HepG2 (cell line): ENCODE measurements around the gene HSD3B7. TPM values are rescaled to one million over a fixed set of nuclear protein-coding genes. Genes with fewer than 3 reads are reported as not detected.
A peak's percentile ranks its signal among the peaks of the same experiment; 100 is the strongest.

Experiments
- ADNP ChIP-seq: sonication (generic); formaldehyde crosslinking; IDR thresholded peaks from 2 replicates; pipeline ENCODE4 v1.4.0; 2020; ENCODE audit warnings: missing genetic modification reagents
- CENPT ChIP-seq: sonication (generic); formaldehyde crosslinking; IDR thresholded peaks from 2 replicates; pipeline ENCODE4 v1.8.0; 2022; ENCODE audit warnings: low read depth, mild to moderate bottlenecking, moderate library complexity, missing genetic modification reagents
- FOXK1 ChIP-seq: sonication (generic); formaldehyde crosslinking; IDR thresholded peaks from 2 replicates; pipeline ENCODE4 v1.4.0; 2020; ENCODE audit warnings: low read depth, missing genetic modification reagents, borderline replicate concordance
- FOXP1 ChIP-seq, 2 experiments: fragments of 450-650 bp in 1 of 2; IDR thresholded peaks; 2 replicates each; pipeline ENCODE4 v1.6.1; 2017 to 2018; ENCODE audit warnings: antibody characterized with exemption in 1 of 2
- KLF16 ChIP-seq, 2 experiments: sonication (generic) in 1 of 2; formaldehyde crosslinking in 1 of 2; IDR thresholded peaks; 2 replicates each; pipeline versions ENCODE4 v1.6.1 to v1.8.0; 2016 to 2023; ENCODE audit warnings: missing genetic modification reagents in 2 of 2, missing compliant biosample characterization in 1 of 2
- KMT2A ChIP-seq: sonication (generic); formaldehyde crosslinking; IDR thresholded peaks from 2 replicates; pipeline ENCODE4 v1.4.0; 2020; ENCODE audit warnings: missing genetic modification reagents
- KMT2B ChIP-seq: IDR thresholded peaks from 2 replicates; pipeline ENCODE4 v1.6.1; 2016; ENCODE audit warnings: missing genetic modification reagents, missing compliant biosample characterization
- MBD4 ChIP-seq: IDR thresholded peaks from 2 replicates; pipeline ENCODE4 v1.6.1; 2012; ENCODE audit warnings: low read length, inconsistent platforms, borderline replicate concordance
- MTF1 ChIP-seq: sonication (generic); formaldehyde crosslinking; IDR thresholded peaks from 2 replicates; pipeline ENCODE4 v1.5.0; 2020; ENCODE audit warnings: missing genetic modification reagents
- RBM39 ChIP-seq: fragments of 200-400 bp; formaldehyde crosslinking; IDR thresholded peaks from one replicate; pipeline ENCODE4 v1.6.1; 2018; ENCODE audit warnings: antibody characterized with exemption, mild to moderate bottlenecking, low read depth, low read length; ENCODE audit not compliant: poor library complexity, severe bottlenecking
- RCOR2 ChIP-seq: IDR thresholded peaks from 2 replicates; pipeline ENCODE4 v1.6.1; 2016; ENCODE audit warnings: missing biosample characterization, missing genetic modification reagents
- TAF15 ChIP-seq: fragments of 200-400 bp; formaldehyde crosslinking; IDR thresholded peaks from one replicate; pipeline ENCODE4 v1.6.1; 2018; ENCODE audit warnings: mild to moderate bottlenecking, low read depth, low read length; ENCODE audit not compliant: poor library complexity, severe bottlenecking
- TEAD3 ChIP-seq: optimal IDR thresholded peaks from 2 replicates; pipeline ENCODE3; 2016; ENCODE audit warnings: borderline replicate concordance
- THAP11 ChIP-seq: IDR thresholded peaks from 2 replicates; pipeline ENCODE4 v1.6.1; 2016; ENCODE audit warnings: missing biosample characterization, missing genetic modification reagents
- TMF1 ChIP-seq: sonication (generic); formaldehyde crosslinking; IDR thresholded peaks from 2 replicates; pipeline ENCODE4 v1.8.1; 2022; ENCODE audit warnings: low read depth, missing genetic modification reagents
- ZNF232 ChIP-seq: sonication (generic); formaldehyde crosslinking; IDR thresholded peaks from 2 replicates; pipeline ENCODE4 v1.4.0; 2020; ENCODE audit warnings: missing genetic modification reagents, borderline replicate concordance
- polyA plus RNA-seq, 8 experiments: library from polyadenylated mRNA; depleted of rRNA in 3 of 8; stranded (reverse) in 7 of 8; unstranded in 1 of 8; fragments of >200 nt; fragmentation: Illumina TruSeq in 4 of 8; extraction: Trizol in 4 of 8; gene quantifications; 2 replicates each; pipeline versions ENCODE4 v1.2.1 to v1.2.3, GENCODE V29; 2011 to 2016; ENCODE audit warnings: low read depth in 4 of 8, missing spikeins in 1 of 8, mixed read lengths in 1 of 8; ENCODE audit not compliant: insufficient read depth in 1 of 8
- total RNA-seq, 5 experiments: library from RNA; depleted of rRNA; stranded (reverse); fragments of >200 nt; fragmentation: Illumina TruSeq; extraction: Trizol; gene quantifications; 2 replicates each; pipeline ENCODE4 v1.2.3, GENCODE V29; 2016; ENCODE audit warnings: low read depth in 1 of 5
- TF ChIP-seq, protein P1 (sequence below): IDR thresholded peaks from 2 replicates; pipeline ENCODE4 v1.6.1; 2016; ENCODE audit warnings: low read depth
- TF ChIP-seq, protein P2 (sequence below): sonication (generic); formaldehyde crosslinking; IDR thresholded peaks from 2 replicates; pipeline ENCODE4 v1.4.0; 2020; ENCODE audit warnings: low read depth, mild to moderate bottlenecking, missing genetic modification reagents
- TF ChIP-seq, protein P3 (sequence below): sonication (generic); formaldehyde crosslinking; IDR thresholded peaks from 2 replicates; pipeline ENCODE4 v1.4.0; 2020; ENCODE audit warnings: missing genetic modification reagents
- TF ChIP-seq, protein P4 (sequence below): sonication (generic); formaldehyde crosslinking; IDR thresholded peaks from 2 replicates; pipeline ENCODE4 v1.8.0; 2022; ENCODE audit warnings: low read depth, missing genetic modification reagents
- TF ChIP-seq, protein P5 (sequence below): sonication (generic); formaldehyde crosslinking; IDR thresholded peaks from 2 replicates; pipeline ENCODE4 v1.5.1; 2020; ENCODE audit warnings: missing genetic modification reagents, mild to moderate bottlenecking, borderline replicate concordance

HSD3B7 gene
- total and polyA plus RNA-seq, 2 of the 13 experiments (the other 11 are each of a cell fraction or from before 2014, with no cell fraction given): 32.9 to 69.7 TPM

DNA sequence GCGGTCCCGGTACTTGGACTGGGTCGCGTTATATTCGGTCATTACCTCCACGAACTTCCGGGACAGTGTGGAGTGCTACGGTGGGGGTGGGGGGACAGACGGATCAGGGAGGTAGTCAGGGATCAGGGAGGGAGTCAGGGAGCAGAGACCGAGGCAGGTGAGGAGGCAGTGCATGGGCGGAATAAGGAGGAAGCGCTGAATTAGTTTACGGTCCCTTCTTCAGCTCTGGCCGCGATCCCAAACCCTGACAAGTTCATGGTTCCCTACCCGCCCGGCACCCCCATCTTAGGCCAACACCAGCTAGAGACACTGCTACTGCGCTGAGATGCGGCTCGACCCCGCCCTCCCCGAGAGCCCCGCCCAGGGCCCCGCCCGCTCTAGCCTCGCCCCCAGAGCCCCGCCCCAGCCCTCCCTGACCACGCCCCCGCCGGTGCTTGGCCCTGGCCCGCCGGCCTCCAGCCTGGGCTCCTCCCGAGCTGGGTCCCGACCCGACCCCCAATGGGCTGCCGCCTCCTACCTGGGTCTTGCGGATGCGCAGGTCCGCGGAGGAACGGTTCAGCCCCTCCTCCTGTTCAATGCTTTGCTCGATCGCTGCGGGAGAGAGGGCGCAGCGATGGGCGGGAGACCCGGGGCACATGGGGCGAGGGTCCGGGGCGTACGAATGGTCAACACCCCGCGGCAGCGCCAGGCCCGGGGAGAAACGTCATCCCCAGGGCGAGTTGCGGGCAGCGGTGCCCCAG lies 12.1 kb downstream of the HSD3B7 start (continued):
- TF ChIP-seq KMT2A (CRISPR knock-in tag) (no peak), TMF1 (CRISPR knock-in tag) (peak; percentile 60; the same call in 1 of the 2 replicates), MTF1 (CRISPR knock-in tag) (no peak), THAP11 (CRISPR knock-in tag) (peak; percentile 30), KLF16 (CRISPR knock-in tag; IDR thresholded peaks at IDR 0.05) (no peak), FOXK1 (no peak), RCOR2 (CRISPR knock-in tag) (peak; percentile 33; the same call in 1 of the 2 replicates), FOXP1 (IDR thresholded peaks at IDR 0.05) (no peak), FOXP1 (CRISPR knock-in tag; IDR thresholded peaks at IDR 0.05) (no peak), TEAD3 (CRISPR knock-in tag) (peak; percentile 19), ADNP (CRISPR knock-in tag) (no peak), MBD4 (no peak), TAF15 (peak; percentile 63), ZNF232 (CRISPR knock-in tag) (no peak), RBM39 (no peak), CENPT (CRISPR knock-in tag) (0 out of 2 replicates have a peak, but pooled peaks have one; percentile 69), KMT2B (CRISPR knock-in tag) (no peak)
- TF ChIP-seq, protein P1, sequence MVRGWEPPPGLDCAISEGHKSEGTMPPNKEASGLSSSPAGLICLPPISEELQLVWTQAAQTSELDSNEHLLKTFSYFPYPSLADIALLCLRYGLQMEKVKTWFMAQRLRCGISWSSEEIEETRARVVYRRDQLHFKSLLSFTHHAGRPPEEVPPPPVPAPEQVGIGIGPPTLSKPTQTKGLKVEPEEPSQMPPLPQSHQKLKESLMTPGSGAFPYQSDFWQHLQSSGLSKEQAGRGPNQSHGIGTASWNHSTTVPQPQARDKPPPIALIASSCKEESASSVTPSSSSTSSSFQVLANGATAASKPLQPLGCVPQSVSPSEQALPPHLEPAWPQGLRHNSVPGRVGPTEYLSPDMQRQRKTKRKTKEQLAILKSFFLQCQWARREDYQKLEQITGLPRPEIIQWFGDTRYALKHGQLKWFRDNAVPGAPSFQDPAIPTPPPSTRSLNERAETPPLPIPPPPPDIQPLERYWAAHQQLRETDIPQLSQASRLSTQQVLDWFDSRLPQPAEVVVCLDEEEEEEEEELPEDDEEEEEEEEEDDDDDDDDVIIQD: no peak
- TF ChIP-seq, protein P2, sequence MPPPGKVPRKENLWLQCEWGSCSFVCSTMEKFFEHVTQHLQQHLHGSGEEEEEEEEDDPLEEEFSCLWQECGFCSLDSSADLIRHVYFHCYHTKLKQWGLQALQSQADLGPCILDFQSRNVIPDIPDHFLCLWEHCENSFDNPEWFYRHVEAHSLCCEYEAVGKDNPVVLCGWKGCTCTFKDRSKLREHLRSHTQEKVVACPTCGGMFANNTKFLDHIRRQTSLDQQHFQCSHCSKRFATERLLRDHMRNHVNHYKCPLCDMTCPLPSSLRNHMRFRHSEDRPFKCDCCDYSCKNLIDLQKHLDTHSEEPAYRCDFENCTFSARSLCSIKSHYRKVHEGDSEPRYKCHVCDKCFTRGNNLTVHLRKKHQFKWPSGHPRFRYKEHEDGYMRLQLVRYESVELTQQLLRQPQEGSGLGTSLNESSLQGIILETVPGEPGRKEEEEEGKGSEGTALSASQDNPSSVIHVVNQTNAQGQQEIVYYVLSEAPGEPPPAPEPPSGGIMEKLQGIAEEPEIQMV (CRISPR knock-in tag): peak; percentile 91
- TF ChIP-seq, protein P3, sequence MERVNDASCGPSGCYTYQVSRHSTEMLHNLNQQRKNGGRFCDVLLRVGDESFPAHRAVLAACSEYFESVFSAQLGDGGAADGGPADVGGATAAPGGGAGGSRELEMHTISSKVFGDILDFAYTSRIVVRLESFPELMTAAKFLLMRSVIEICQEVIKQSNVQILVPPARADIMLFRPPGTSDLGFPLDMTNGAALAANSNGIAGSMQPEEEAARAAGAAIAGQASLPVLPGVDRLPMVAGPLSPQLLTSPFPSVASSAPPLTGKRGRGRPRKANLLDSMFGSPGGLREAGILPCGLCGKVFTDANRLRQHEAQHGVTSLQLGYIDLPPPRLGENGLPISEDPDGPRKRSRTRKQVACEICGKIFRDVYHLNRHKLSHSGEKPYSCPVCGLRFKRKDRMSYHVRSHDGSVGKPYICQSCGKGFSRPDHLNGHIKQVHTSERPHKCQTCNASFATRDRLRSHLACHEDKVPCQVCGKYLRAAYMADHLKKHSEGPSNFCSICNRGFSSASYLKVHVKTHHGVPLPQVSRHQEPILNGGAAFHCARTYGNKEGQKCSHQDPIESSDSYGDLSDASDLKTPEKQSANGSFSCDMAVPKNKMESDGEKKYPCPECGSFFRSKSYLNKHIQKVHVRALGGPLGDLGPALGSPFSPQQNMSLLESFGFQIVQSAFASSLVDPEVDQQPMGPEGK (CRISPR knock-in tag): peak; percentile 94
- TF ChIP-seq, protein P4, sequence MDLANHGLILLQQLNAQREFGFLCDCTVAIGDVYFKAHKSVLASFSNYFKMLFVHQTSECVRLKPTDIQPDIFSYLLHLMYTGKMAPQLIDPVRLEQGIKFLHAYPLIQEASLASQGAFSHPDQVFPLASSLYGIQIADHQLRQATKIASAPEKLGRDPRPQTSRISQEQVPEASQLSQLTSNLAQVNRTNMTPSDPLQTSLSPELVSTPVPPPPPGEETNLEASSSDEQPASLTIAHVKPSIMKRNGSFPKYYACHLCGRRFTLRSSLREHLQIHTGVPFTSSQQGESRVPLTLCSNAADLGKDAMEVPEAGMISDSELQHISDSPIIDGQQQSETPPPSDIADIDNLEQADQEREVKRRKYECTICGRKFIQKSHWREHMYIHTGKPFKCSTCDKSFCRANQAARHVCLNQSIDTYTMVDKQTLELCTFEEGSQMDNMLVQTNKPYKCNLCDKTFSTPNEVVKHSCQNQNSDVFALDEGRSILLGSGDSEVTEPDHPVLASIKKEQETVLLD (CRISPR knock-in tag): peak; percentile 58; the same call in 1 of the 2 replicates
- TF ChIP-seq, protein P5, sequence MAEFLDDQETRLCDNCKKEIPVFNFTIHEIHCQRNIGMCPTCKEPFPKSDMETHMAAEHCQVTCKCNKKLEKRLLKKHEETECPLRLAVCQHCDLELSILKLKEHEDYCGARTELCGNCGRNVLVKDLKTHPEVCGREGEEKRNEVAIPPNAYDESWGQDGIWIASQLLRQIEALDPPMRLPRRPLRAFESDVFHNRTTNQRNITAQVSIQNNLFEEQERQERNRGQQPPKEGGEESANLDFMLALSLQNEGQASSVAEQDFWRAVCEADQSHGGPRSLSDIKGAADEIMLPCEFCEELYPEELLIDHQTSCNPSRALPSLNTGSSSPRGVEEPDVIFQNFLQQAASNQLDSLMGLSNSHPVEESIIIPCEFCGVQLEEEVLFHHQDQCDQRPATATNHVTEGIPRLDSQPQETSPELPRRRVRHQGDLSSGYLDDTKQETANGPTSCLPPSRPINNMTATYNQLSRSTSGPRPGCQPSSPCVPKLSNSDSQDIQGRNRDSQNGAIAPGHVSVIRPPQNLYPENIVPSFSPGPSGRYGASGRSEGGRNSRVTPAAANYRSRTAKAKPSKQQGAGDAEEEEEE (CRISPR knock-in tag): no peak
